CD4-positive, alpha-beta T cell treated with Interleukin-4 for 4 hours (primary cell): ENCODE results near the gene PREP.
"Not testable (repeated sequence)": the region's sequence is repeated elsewhere in the genome, so short reads cannot be mapped to it uniquely, and the experiment has no call there.

Experiments
- DNase-seq: peaks from one replicate; pipeline ENCODE4 v3.0.0-alpha.2; 2020

Gene PREP

DNA sequence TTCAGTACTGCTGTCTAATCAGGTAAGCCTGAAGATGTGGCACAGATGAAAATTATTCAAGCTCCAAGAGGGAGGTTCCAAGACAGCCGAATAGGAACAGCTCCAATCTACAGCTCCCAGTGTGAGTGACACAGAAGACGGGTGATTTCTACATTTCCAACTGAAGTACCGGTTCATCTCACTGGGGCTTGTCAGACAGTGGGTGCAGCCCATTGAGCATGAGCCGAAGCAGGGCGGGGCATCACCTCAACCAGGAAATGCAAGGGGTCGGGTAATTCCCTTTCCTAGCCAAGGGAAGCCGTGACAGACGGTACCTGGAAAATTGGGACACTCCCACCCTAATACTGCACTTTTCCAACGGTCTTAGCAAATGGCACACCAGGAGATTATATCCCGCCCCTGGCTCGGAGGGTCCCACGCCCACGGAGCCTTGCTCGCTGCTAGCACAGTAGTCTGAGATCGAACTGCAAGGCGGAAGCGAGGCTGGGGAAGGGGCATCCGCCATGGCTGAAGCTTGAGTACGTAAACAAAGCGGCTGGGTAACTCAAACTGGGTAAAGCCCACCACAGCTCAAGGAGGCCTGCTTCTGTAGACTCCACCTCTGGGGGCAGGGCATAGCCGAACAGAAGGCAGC, 64.4 kb downstream of the PREP start:
- DNase-seq: not testable (repeated sequence)

DNA sequence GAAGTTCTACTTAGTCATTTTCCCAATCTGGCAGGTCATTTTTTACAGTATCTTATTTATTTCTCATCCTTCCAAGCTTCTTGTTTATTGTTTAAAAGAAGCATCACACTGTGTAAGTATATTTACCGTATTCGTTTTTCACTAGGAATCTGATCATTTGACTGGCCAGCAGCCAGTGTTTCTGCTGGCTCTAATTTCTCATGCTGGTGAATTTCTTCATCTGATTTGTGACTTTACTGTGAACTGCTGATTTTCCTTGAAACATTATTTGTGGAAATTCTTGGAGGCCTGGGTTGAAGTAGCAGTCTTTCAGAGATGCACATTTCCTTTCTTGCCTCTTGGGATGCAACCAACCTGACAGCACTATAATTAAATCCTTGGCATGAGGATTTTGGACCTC, 65.9 kb downstream of the PREP start:
- no peak for DNase-seq

DNA sequence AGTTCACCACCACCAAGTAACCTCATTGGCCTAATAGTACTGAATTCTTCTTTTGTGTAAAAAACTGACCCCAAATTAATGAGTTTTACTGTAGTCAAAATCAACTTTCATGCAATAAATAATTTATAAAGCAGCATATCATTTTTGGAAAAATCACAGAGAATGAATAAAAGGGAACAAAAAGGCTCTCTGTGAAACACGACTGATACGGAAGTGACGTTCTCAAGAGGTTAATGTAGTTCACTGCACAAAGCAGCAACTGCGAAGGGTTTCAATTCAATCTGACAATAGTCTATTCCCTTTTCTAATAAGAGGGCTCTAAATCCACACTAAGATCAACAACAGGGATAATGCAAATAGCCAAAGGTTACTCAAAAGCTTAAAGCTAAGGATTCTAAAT, 70.3 kb downstream of the PREP start:
- DNase-seq: no peak

DNA sequence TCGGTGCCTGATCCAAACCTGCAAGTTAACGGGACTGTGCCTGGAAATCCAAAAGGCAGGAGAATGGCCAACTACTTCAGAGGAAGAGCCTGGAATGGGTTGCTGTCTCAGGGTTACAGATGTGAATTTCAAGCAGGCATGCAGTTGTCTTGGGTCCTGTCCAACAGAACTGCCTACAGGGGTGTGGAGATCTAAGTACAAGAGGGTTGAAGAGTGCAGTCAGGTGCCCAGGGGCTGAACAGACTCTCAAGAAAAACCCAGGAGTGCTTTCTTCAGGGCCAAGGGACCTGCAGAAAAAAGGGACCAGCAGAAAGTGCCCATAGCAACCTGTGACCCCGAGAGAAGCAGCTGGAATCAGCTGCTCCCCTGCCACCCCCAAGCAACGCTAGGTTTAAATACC, 71.0 kb downstream of the PREP start:
- DNase-seq: no peak

DNA sequence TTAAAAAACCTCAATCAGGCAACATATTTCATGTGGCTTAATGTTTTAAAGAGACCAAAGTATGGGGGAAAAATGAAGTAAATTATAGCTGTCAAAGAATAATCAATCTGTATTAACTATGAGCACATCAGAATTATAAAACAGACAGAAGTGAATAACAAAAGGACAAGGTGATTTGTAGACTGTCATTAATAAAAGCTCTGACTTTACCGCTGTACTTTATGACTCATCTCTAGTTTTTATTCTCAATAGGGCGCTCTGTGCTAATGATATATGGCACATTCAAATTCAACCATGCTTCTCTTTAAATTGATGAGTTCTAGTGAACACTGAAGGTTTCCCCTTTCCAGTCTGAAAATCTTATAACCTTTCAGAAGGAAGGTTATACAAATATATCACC, 72.0 kb downstream of the PREP start:
- DNase-seq: no peak

DNA sequence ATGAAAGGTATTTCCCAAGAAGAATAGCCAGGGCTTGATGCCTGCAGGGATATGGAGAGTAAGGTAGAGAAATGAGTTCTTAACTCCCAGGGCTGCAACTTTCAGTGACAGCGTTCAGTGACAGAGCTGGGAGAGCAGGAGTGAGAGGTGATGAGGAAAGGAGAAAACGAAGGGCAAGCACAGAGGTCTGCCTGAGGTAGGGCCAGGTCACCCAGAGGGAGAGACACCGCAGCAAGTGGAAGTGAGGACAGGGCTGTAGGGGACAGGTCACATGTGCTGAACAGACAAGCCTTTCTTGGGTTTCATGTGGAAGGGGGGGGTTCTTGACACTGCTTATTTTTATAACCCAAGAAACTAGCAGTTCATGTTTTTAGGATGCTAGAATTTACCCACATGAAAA, 72.5 kb downstream of the PREP start:
- no peak for DNase-seq

DNA sequence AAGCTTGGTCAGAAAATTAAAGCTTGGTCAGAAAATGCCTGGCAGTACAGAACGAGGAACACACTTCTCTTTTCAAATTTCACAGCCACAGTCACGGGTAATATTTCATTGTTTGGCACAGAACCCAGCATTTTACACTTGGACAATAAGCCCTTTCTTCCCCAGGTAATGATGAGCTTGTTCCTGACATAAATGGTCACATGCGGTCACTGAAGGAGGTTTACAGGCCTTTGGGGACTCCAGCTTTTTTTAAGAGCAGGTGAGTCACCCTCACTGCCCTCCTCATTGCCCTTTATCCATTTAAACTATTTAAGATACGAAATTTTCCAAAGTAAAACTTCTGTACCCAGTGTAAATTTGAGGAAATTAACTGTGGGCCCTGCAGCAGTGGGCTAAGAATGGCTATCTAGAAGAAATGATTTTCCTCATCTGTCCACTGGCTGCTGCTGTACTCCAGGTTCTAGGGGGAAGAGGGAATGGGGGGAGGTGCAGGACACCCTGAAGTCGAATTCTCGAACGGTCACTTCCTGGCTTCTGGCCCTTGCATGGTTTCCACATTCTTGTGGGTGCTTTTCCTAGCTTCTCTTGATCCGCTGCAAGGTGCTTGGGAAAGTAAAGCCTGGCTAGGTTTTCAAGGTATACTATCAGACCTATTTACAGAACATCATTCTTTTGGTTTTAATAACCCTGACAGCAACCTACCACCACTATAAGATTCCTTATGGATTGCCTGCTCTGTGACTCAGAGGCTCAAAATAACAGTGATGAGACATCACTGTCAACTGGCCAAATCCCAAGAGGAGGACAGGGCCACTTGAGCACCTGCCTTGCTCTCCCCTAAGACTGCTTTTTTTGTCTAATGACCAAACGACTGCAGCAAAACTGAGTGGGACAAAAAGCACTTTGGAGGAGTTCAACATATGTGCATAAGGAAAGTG, 75.8 kb downstream of the PREP start:
- DNase-seq: no peak

DNA sequence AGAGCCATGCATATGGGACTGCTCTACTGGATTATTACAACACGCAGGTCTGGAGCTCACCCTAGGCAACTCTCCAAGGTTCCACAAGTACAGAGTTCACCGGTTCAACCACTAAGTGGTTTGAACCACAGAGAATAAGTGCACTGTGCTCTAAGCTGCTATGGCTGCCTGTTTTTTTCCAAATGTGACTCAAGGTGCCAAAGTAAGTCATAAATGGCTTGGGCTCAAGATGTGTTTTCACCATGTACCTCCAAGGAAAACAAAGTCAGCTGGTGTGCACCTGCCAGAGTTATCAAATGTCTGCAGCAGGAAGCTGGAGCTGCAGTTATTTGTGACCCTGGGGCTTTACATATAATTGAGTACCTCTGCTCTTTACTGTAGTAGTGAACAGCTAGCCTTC, 76.7 kb downstream of the PREP start:
- DNase-seq: no peak

DNA sequence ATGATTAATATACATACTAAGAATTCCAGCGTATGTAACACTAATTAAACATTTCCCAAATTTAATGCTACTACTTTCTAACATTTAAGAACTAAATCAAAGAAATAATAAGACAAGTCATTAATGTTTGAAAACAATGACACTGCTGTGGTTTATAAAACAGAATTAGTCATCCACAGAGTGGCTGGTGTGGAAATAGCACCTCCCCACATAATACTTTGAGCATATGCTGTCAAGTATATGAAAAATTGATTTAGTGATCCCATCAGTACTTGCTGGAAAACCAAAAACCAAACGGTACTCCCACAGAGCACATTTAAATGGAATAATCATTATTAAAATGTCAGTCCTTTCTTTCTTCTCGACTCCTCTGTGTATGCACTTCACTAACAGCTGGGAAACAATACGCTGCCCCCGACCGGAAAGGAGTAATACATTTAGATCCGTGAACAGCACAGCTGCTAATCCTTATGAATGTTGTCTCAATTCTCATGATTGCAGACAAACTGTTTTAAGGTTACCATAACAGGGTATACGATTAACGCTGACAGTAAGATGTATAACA, 78.4 kb downstream of the PREP start:
- no peak for DNase-seq

DNA sequence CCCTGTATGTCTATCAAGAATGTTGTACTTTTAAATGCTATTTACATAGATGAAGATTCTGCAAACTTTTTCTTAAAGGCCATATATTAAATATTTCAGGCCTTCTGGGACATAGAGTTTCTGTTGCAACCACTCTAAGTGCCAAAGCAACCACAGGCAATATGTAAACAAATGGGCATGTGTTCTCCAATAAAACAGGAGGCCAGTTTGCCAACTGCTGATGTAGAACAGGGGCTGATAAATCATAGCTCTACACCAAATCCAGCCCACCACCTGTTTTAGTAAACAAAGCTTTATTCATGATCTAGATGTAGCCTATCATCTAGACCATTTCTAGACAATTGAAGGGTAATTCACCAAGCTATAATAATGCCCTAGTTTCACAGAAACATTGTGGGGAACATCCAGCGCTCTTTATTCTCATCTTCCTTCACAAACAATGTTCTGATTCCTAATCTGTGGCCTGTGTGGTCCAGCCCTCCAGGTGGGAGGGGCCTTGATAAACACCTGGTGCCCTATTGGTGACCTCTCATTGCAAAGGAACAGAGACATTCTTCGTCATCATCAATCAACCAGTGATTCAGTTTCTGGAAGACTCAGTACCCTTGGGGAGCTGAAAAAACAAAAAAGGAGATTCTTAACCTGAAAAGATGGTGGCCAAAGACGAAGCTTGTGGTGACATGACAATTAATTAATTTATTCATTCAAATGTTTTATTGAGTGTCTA, 80.2 kb downstream of the PREP start:
- DNase-seq: no peak

DNA sequence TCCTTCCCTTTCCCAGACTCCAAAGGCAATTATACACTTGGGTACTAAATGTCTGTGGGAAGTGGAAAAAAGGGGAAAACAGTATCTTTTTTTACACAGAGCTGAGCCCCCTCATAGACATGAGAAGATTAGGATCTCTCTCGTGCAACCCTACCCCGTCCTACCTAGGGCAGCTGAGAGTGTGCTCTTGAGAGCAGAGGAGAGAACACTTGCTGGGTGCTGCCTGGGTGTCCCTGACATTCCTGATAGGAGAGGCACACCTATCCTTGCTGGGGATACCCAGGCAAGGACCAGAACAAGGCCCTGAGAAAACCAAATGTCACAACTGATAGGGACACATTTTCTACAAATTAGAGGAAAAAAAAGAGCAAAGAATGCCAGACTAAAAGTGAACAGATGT, 81.2 kb downstream of the PREP start:
- DNase-seq: no peak

DNA sequence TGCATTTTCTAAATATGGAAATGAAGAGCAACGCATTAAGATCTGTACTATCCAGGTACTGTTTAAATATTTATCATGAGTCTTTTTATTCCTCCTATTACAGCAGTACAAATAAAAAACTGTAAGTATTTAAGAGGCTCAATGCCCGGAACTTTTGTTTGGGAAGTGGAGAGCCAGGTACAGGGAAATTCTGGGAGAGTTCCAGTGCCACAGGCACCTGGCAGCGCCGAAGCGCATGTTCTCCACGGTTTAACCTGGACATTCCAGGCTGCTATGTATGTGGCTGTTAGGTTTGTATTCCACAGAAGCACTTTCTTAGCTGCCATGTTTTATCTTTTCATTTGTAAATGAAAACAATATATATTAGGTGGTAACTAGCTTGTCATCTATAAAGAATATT, 81.7 kb downstream of the PREP start:
- DNase-seq: no peak

DNA sequence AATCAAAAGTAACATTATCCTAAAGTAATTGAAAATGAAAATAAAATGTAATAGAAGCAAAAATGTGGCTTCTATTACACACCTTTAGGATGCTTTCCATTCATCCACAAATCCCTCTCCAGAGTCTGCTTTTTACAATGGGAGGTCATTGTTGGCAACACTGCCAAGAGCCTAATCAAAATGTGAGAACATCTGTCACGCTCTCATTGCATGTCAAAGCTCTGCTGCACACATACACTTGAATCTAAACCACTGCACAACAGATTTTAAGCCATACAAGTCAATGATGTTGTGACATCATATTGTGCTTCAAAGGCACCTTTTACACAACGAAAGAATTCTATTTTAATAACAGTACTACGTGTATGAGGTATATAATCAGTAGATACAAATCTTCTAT, 82.1 kb downstream of the PREP start:
- no peak for DNase-seq

DNA sequence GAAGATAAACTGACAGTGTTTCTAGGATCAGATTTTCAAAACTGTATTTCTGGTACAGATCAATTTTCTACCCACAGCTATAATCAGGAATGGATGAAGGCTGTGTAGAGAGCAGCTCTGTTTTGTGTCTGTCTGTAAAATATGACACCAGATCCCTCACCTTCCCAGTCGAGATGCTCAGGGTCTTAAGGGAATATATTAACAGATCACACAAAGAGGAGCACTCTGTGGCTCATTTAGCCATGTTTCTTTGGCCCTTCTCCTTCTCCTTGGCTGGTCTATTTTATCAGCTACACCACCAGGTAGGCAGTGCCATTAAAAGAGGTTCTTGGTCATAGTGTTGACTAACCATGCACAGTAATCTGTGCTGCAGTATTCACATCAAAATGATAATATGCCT, 82.6 kb downstream of the PREP start:
- no peak for DNase-seq

DNA sequence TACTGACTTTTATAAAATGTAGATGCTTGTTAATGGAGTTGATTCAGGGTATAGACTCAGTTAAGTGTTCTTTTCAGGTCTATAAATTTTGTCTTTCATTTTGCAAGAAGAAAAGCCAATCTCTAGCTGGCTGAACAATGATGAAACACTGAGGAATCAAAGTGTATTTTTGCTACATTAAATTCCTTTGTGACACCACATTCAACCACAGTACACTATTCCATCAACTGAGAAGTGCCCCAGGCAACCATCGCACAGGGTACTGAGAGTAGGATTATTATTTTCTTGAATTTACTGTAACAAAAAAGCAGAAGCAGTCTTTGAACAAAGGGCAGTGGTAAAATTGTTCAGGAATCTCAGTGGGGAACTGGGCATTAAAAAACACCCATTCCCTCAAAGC, 83.6 kb downstream of the PREP start:
- DNase-seq: no peak

DNA sequence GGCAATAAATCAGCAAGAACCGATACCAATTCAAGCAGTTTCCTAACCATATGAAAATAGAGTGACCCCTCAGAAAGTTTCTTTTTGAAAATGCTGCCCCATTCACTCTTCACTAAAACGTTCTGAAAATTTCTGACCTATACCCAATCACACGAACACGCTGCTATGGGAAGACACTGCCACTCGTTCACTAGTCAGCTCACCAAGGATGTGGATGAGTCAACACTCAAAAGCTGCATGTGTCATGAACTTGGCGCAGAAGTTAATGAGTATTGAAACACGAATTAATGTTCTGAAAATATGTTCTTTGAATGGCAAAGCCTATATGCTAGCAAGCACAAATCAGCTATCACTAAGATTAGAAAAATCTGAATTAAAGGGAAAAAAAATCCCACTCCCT, 84.2 kb downstream of the PREP start:
- no peak for DNase-seq

DNA sequence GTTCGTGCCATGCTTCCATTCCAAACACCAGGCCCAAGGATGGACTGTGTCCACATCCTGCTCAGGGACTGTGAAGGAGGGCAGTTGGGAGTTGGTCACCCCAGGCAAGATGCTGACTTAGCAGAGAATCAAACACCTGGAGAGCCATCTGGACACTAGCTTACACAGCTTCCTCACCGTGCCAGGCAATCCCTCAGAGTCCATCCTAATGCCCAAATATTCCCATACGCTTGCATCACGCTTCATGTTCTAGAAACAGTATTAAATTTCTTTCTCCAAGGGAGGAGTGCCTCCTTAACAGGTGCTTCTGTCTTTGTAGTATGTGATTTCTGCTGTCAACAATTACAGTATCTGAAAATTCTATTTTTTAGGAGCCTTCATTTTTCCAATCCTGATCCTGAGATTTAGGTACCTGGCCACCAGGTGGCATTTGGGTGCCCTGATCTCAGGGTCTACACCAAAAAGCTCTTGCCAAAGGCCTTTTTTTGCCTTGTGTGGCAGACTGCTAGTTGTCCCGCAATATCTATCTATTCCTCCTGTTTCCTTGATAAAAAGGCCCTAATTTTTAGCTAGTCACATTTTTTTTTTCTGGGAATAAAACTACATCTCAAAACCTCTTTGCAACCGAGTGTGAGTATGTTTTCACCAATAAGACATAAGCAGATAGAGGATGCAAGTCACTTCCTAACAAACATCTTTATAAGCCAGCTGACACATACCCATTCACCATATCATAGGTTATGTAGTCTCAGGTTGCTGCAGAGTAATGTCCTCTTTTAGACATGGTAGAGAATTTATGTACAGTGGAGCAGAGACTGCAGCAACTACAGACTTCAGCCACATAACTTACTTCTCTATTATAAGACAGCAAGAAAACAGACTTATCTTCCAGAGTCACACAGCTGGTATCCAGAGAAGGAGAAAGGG, 85.0 kb downstream of the PREP start:
- no peak for DNase-seq

DNA sequence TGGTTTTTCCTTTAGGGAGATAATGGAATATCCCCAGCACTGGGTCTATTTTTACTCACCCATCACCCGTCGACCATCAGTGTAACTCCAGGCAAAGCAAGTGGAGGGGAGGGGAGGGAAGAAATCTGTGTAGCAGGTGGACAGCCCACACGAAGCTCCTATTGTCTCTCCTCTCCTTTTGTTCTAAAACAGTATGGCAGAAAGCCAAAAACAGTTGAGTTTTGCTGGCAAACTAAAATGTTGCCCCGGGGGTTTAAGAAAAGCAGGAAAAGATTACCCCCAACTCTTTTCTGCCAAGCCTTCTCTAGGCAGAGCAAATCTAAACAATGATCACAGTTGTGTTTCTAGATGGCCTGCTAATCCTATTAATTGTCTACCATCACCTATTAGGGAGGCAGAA, 89.7 kb downstream of the PREP start:
- DNase-seq: no peak

DNA sequence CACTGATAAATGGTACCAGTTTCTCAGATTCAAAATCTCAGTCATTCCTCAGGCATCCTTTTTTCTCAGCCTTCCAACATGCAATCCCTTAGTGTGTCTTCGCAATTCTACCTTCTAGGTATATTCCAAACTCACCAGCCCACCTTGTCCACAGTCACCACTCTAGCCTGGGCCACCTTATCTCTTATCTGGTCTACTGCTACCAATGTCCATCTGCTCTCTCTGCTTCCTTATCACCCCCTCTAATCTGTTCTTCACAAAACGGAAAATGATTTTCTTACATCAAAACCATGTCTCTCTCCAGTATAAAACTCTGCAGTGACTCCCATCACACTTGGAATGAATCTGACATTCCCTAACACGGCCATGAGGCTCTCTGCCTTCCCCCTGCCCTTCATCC, 91.9 kb downstream of the PREP start:
- no peak for DNase-seq

DNA sequence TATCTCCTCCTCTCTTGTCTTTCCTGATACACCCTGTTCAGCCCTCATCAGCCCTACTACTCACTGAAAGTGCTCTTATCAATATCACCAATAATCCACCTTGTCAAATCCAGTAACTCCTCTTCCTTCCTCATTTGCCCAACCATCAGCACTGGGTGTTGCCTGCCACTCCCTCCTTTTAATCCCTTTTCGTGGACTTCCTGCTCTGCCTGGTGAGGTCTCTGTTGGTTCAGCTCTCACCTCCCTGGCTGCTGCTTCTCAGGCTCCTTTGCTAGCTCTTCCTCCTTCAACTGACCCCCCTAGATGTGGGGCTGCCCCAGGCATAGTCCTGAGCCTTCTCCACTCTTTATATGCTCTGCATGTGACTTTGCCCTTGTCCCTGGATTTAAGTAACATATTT, 92.5 kb downstream of the PREP start:
- DNase-seq: no peak

DNA sequence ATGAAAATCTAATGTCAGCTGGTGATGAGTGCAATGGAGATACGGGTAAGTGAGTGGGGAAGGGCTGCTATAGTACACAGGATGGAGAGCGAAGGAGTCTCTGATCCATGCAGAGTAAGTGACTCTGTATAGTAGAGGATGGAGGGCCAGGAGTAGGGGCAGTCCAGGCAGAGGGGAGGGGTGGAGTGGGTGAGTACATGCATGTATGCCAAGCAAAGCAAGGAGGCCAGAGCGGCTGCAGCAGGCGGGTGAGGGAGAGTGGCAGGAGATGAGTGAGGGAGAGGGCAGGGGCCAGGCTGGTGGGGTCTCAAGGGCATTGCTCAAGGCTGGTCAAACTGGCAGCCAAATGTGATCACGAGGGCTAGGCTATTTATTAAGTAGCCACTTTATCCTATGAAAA, 94.0 kb downstream of the PREP start:
- no peak for DNase-seq

DNA sequence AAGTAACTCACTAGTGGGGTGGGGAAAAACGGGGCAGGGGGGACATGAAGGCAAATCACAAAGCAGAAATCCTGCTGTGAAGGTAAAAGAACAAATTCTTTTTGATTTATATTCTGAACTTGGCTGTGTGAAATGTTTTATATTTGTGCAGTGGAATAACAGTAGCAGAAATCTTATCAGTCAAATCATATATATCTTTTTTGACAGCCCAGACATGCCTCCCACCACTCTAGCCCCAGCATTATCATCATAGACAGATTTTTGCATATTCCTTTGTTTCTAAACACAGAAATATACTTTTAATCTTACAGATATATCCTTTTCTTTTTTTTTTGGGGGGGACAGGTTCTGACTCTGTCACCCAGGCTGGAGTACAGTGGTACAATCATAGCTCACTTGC, 97.4 kb downstream of the PREP start:
- DNase-seq: no peak

DNA sequence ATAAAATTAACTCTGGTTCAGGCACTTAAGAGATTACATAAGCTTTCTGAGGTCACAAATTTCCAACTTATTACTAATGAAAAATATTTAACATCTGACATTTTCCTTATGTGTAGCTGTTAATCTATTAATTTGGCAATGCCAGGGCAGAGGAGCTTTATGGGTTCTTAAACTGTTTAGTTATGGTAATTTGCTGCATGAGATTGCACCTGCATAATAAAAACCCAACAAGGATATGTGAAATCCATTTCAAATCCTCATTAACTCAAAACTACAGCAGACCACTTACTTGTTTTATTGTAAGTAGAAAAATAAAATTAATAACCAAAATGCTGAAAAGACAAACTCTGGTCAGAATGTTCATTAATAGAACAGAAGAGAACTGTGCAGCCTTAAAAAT, 98.1 kb downstream of the PREP start:
- DNase-seq: no peak
